ENCODE measurements around the gene TEC.

The TEC gene

GRCh38 chr4:48153791-48154550, 115.7 kb downstream of the TEC start:
- no peak for DNase-seq

GRCh38 chr4:48152259-48152658, 117.4 kb downstream of the TEC start:
- DNase-seq: no peak

- DNase-seq: no peak
Observed at GRCh38 chr4:48149827-48150370, 119.7 kb downstream of the TEC start.

GRCh38 chr4:48147621-48148020, 122.0 kb downstream of the TEC start:
- DNase-seq: no peak

GRCh38 chr4:48141048-48141447, 128.6 kb downstream of the TEC start:
- DNase-seq: no peak

- no peak for DNase-seq
Observed at GRCh38 chr4:48139691-48140090, 129.9 kb downstream of the TEC start.

- no peak for DNase-seq
Observed at GRCh38 chr4:48138936-48139335, 130.7 kb downstream of the TEC start.

GRCh38 chr4:48138511-48138910, 131.1 kb downstream of the TEC start:
- no peak for DNase-seq

- DNase-seq: no peak
Observed at GRCh38 chr4:48137846-48138245, 131.8 kb downstream of the TEC start.

GRCh38 chr4:48134081-48134480, 135.6 kb downstream of the TEC start, which contains the start of gene TXK:
TSS of gene TXK (minus strand) at chr4:48134250. CDS start at chr4:48134170, 80 bp downstream.
- no peak for DNase-seq

GRCh38 chr4:48133669-48134068, 136.0 kb downstream of the TEC start:
- DNase-seq: no peak

GRCh38 chr4:48131736-48132135, 137.9 kb downstream of the TEC start:
- no peak for DNase-seq

- DNase-seq: no peak
Observed at GRCh38 chr4:48130100-48130499, 139.5 kb downstream of the TEC start.

- no peak for DNase-seq
Observed at GRCh38 chr4:48129307-48130014, 140.2 kb downstream of the TEC start.

GRCh38 chr4:48127682-48128404, 141.8 kb downstream of the TEC start:
- no peak for DNase-seq

GRCh38 chr4:48127231-48127630, 142.4 kb downstream of the TEC start:
- no peak for DNase-seq

- DNase-seq: no peak
Observed at GRCh38 chr4:48126621-48127020, 143.0 kb downstream of the TEC start.

- DNase-seq: no peak
Observed at GRCh38 chr4:48124870-48125269, 144.8 kb downstream of the TEC start.

GRCh38 chr4:48122756-48123155, 146.9 kb downstream of the TEC start:
- no peak for DNase-seq

GRCh38 chr4:48121180-48121579, 148.5 kb downstream of the TEC start:
- no peak for DNase-seq

GRCh38 chr4:48120132-48120531, 149.5 kb downstream of the TEC start:
- no peak for DNase-seq

- DNase-seq: no peak
Observed at GRCh38 chr4:48119646-48120045, 150.0 kb downstream of the TEC start.

- DNase-seq: no peak
Observed at GRCh38 chr4:48118081-48118480, 151.6 kb downstream of the TEC start.

Data from NCI-H1417 treated with DMSO at 0.1 percent for 48 hours (cell line).